GM19455 (cell line): ENCODE results near the gene MYL7.

Source experiments
- ATAC-seq: cut with Tn5 transposase; IDR thresholded peaks from one replicate; pipeline ENCODE4 v1.9.1; 2021; ENCODE audit not compliant: unreplicated experiment

The MYL7 gene

DNA sequence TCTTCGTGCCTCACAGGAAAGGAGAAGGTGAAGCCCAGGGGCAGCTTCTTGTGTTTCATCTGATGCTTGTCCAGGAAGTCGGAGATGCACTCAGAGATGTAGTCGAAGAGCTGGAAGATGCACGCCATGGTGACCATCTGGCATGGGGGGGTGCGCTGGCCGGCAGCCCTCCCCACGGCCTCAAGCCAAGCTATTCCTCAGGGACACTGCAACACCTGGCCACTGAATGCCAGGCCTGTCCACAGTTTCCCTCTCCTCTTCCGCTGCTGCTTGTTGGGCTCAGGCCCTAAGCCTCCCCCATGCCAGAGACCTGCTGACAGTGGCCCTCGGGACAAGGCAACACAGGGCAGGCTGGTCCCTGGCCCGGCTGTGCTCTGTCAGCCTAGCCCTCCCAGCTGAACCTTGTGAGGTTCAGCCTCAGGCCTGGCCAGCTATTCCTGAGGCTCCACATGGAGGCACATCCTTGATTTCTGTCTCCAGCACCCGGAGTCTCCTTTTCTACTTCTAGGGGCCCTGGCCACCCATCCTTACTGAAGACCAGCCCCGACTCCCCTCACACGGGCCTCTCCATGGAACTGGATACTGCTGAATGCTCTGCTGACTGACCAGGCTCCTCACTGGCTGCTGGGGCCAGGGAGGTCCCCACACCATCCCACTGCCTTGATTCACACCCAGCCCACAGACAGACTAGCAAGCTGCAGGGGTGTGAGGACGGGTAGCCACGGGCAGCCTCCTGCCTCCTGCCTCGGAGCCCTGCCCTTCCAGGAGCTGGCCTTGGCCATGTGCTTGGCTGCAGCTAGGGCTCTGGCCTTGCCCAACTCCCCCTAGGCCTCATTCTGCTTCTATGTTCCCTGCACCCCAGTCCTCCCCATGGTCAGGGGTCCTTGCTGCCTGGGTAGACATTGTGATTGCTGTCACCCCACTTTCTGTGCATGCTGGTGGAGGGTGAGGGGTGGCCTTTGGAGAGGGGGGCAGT is 10.1 kb upstream of the MYL7 start:
- ATAC-seq: no peak

DNA sequence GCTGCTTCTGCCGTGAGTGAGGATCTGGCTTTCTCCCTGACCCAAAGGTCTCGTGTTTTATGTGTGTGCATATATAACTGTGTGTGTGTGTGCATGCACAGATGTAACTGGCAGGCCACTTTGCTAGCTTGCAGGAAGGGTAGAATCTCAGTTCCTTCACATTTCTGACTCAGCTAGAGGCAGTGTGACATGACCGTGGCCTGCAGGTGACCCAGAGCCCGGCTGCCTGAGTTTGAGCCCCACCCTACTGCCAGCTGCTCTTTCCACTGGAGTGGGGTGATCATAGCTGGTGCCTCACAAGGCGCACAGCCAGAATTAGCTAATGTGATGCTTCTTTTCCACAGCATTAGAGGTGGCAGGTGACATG is 9.3 kb upstream of the MYL7 start:
- no peak for ATAC-seq

DNA sequence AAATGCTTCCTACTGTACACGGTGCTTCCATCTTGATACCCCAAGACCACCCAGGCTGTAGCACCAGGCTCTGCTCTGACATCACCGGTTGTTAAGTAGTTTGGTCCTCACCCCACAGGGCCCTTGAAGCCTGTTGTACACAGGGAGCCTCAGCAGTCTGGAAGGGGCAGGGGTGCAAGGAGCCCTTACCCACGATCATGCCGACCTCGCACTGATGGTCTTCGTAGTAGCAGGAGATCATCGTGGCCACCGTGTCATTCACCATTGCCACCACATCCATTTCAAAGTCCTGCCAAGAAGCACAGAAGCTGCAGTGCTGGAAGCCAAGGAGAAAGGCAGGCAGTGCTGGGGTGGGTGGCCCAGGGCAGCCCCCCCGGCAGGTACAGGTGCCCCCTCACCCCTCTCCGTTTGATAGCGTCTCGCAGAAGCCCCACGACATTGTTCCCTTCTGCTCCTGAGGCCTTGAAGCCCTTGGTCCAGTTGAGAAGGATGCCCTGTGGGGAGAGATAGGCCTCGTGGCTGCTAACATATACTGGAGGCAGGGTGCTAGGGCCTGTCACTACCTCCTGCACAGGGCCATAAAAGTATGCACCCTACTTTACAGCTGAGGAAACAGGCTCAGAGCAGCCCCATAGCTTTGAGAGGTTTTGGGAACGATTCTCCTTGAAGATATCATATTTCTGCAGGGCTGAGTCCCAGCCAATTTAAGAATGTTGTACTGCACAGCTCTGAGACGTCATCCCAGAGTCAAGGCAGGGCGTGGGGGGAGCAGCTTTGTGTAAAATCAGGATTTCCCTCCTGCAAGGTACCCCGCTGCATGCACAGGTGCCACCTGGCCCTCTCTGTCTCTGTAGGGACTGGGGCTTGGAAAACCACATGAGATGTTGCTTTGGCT is 8.7 kb upstream of the MYL7 start:
- ATAC-seq: no peak

DNA sequence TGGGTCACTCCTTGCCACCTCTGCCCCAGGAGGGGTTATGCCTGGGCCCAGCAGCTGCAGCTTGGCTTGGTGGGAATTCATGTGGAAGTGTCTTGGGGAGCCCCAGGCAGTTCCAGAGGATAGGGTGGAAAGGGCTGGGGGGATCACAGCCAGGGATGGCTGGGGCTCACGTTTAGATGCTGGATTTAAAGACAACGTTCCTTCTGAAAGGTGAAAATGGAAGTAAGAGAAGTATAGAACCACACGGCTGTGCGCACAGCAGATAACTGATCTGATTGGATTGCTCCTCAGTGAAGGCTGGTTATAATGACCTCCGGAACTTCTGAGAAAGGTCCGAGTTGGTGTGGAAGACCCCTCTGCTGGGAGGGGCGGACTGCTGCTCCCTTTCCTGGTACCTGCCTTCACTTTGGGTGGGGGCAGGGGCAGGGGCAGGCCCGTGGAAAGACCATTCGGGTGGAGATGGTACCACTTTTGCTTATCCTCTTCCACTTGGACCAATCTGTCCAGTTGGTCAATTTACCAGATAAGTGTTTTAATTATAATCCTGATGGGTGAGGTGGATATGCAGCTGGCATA is 7.9 kb upstream of the MYL7 start:
- ATAC-seq: no peak

DNA sequence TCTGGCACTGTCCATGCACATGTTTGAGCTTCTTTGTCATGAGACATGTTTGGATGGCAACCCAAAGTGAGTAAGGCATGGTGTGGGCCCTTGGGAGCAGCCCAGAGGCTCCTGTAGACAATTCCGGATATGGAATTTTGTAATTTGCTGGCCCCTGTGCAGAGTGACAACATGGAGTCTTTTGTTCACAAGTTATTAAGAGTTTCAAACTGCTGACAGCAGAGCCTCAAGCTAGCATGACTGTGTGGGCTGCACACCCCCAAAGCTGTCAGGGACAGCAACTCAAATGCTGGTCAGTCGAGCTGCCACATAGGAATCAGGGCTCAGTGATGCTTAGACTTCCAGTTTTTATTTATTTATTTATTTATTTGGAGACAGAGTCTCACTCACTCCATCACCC is 7.0 kb upstream of the MYL7 start:
- ATAC-seq: no peak

DNA sequence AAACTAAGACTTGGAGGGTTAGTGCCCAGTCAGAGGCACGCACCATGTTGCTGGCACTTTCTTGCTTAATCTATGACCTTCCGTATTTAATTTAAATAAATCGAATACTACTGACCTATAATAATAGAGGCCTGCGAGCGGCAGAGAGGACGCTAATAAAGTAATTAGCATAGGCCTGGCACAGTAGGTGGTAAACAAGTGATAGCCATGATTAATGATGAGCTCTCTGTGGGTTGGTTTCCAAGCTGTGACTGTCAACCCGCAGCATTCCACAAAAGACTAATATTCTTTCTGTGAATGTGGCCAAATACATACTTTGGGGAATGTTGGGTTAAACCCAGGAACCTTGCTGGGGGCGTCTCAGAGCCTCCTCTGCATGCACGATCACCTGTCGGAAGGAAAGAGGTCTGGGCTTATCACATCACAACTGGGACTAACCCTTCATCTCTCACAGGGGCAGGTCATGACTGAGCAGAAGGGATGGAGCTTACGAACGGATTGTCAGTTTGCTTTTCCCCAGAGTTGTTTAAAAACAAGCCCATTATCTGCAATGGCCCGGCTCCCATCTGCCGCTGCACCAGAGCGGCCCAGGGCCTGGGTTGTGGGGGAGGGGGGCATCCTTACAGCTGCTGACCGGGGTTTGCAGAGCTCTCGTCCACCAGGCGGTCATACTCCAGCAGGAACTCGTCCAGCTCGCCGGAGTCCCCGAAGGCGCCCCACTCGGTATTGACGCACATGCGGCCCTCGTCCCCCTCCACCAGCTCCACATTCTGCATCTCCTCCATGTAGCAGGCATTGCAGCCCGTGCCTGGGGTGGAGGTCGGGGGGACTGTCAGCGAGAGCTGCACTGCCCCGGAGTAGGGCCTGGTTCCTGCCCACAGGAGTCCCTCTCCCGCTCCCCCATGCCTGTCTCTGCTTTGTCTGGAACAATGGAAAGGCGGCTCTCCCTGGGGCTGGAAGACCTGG is 6.2 kb upstream of the MYL7 start:
- no peak for ATAC-seq

DNA sequence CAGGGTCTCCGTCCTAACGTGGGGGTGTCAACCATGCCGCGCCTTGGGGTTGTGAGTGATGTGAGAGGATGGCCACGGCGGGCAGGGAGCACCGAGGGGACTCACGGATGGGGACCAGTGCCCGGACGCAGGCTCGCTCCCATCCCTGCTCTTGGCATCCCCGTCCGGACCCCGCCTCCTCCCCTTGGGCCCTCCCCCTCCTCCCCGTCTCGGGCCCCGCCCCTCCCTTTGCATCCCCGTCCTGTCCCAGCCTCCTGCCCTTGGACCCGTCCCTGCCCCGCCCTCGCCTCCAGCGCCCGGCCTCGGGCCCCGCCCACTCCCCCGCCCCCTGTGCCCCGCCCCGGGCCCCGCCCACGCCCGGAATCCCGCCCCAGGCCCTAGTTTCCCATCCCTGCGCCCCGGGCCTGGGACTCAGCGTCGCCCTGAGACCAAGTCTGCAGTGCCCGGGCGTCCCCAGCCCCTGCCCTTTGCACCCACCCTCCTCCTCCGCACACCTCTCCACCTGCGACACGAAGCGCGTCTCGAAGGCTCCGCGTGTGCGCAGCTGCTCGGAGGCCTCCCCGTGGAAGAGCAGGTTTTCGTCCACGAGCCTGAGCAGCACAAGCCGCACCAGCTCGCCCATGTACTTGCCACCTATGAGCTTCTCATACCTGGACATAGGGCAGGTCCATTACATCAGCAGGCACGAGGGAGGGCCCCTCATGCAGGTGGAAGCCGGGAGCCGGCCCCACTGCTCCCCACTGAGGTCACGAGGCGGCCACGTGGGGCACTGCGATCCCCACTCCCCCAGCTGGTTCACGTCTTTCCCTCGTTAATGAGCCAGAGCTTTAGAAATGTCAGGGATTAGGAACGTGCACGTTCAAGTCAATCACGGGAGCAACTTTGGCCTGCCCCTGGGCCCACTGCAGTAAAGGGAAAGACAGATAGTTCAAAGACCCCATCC is 5.1 kb upstream of the MYL7 start:
- ATAC-seq: peak; percentile 50

DNA sequence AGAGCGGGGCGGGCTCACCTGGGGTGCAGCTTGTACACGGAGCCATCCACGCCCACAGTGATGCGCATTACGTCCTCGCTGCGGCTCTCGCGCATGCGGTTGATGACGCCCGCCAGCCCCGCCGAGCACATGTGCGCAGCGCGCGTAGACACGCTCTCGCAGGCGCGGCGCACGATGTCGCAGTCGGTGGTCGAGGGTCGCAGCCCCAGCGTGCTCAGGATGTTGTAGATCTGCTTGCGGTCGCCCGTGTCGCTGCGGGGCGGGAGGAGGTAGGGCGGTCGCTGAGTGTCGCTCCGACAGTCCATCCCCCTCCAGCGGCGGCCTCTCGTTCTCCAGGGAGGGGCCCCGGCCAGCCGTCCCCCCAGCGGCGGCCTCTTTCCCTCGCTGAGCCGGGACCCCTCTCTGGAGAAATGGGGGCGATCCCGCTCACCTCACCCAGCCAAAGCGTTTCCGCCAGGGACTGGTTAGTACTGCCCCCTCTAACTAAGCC is 4.4 kb upstream of the MYL7 start:
- ATAC-seq: no peak

DNA sequence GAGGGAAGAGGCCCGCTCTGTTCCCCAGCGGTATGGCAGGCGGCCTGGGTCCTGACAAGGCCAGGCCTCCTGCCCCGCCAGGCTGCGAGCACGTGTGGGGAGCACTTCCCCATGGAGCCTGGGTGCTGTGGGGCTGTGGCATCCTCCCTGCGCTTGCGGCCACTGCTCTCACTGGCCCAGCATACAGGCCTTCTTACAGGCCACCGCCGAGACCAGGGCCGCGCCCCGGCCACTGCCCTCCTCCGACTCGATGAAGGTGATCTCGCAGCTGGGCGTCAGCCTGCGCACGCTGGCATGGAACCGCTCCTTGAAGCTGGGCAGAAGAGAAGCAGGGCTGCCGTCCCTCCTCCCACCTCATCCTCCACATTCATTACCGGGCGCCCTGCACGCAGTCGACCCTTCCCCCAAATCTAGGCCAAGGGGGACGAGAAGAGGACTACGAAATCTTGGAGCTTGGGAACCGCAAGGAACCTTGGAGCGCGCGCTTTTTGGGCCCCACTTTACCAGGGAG is 3.9 kb upstream of the MYL7 start:
- ATAC-seq: no peak

DNA sequence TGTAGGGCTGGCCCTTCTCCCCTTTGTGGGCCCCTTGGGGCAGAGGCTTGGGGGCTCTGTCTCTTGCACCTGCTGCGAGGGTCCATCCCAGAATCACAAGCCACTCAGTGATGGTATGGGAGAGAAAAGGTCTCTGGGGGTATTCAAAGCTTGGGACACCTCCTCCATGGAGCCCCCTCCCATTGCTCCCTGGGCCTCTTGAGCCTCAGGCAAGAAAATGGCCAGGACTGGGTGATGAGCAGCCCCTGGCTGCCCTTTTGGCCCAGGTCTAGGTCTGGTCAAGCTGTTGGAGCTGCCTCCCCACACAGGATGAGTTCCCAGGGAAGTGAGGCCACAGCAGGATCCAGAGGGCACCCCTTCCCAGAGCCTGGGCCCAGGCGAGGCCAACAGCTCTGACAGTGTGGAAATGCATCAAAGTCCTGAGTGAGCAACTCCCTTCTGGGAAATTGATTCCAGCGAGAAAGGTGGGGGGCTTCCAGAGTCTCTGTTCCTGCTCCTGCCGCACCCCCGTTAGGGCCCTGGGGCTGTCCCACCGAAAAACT is 3.4 kb upstream of the MYL7 start:
- no peak for ATAC-seq

DNA sequence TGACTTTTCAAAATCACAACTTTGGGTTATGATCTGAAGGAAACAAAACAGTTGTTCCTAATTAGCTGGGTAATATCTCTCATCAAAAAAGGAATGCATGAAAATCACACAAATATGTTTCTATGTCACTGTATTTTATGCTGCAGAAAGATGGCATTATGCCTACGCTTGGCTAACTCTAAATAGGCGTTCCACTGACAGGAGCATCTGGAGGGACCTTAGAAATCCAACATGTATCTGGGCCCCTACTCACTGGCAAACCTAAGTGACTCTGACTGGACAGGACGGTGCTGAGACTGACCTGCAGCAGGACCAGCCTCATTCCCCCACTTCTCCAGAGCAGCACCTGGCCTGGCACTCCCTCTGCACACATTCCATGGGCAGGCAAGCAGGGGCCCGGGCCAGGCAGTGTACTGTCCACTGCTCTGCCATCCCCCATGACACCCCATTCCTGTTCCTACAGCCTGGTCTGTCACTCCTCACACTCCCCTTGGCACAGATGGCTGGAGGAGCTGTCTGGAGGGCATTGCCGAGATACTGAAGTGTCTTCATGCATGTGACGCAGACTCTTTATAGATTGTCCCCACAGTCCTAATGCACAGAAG is 2.6 kb upstream of the MYL7 start:
- no peak for ATAC-seq

DNA sequence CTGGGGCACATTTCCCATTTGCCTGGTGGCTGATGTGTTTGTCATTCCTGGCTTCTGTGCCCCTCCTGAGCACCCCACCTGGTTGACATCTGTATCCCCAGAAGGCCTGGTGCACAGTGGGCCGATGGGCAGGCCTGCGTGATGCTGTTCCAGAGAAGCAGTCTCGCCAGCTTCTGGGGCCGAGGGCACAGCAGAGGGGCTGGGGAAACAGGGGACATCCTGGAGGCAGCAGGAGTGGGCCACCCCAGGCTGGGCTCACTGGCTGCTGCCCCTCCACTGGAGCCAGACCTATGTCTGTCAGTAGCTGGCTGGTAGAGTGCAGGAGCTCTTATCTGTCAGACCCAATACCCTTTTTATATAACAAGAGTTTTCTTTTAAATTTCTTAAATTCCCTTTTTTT is 896 bp upstream of the MYL7 start:
- no peak for ATAC-seq

DNA sequence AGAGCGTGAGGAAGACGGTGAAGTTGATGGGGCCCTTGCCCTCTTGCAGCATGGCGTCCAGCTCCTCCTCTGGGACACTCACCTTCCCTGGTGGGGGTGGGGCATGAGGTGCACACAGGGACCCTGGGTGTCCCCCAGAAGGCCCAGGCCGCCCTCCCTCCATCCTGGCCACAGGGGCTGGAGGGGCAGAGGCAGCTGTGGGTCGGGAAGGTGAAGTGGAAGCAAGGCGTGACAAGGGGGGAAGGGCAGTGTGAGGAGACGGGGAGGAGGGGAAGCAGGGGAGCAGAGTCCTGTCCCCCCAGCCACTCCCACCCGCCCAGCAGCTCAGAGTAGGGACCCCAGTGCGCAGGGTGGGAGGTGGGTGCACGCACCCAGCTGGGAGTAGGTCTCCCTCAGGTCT is 791 bp downstream of the MYL7 start:
- ATAC-seq: no peak

DNA sequence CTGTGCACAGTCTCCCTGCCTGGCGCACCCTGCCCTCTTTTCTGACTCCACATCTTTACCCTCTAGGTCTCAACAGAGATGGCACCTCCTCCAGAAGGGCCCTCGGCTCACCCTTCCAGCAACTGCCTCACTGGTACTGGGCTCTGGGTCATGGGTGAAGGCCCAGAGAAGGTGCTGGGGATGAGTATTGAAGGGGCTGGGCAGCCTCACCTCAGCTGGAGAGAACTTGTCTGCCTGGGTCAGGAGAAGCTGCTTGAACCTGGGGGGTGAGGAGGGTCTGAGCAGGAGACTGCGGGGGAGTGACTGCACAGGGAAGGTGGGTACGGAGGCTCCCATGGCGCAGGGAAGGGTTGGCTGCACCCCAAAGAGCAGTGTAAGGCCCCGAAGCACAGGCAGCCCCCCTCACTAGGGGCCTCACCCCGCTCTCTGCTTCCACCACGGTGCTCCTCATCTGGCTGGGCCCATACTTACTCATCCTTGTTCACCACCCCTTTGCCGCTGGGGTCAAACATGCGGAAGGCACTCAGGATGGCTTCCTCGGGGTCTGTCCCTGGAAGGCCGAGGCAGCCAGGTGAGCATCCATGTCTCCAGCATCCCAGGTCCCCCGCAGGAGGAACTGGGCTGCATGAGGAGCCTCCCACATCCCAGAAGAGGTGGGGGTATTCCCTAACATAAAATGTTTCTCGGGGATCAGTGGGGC is 1.7 kb downstream of the MYL7 start:
- no peak for ATAC-seq

DNA sequence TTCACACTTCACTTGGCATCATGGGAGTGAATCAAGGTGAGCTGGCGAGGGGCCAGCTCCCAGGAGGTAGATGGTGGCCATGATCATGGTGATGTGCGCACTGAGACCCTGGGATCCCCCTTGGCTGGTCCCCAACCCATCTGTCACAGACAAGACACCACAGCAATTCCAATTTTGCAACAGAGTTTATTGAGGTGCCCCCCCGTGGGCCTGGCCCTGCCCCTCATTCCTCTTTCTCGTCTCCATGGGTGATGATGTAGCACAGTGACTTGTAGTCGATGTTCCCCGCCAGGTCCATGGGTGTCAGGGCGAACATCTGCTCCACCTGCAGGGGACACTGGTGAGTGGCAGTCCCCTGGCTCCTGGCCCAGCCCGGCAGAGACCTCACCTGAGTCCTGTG is 2.4 kb downstream of the MYL7 start:
- no peak for ATAC-seq

DNA sequence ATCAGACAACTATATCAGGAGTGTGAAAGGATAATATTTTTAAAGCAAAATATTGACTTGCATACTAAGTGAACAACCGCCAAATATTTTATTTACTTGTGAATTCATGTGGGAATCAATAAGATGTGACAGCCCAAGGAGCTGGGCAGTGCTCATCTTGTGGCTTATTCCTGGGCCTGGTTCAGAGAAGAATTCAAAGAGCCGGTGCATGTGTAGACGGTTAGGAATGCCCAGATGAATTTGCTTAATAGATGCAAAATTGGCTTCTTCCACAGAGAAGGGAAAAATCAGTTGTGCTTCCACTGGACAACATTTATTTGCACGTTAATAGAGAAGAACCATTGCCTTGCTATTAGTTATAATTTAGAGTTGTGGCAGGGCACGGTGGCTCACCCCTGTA is 4.4 kb downstream of the MYL7 start:
- no peak for ATAC-seq

DNA sequence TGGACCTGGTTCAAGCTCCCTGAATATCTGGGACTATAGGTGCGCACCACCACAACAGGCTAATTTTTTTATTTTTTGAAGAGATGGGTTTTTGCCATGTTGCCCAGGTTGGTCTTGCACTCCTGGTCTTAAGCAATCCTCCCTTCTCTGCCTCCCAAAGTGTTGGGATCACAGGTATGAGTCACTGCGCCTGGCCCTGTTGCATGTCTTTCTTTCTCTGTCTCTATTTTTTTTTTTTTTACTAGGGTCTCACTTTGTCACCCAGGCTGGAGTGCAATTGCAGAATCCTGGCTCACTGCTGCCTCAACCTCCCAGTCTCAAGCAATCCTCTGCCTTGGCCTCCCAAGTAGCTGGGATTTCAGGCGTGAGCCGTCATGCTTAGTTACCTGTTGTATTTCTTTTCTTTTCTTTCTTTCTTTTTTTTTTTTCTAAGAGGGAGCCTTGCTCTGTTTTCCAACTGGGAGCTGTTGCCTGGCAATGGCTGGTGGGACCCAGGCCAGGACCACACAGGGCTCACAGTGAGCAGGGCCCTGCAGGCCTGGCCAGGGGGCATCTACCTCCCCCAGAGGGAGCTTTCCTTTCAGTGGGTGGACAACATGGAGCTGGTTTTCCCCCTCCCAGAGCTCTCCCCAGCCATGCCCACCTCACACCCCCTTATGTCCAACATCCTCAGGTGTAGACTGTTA is 6.0 kb downstream of the MYL7 start:
- ATAC-seq: no peak
